Activated naive CD8-positive, alpha-beta T cell treated with anti-CD3 and anti-CD28 coated beads, Interleukin-2, amount 50 U/mL, for 16 hours (primary cell): Measurements from ENCODE around the gene SBNO2.

Experiments used
- DNase-seq: peaks from one replicate; pipeline ENCODE4 v3.0.0-alpha.2; 2020; ENCODE audit warnings: low read depth, low spot score

Gene SBNO2

GRCh38 chr19:1169921-1170885 lies 3.9 kb downstream of the SBNO2 start:
- DNase-seq = no peak

GRCh38 chr19:1169411-1169791 lies 4.7 kb downstream of the SBNO2 start:
- no peak for DNase-seq

GRCh38 chr19:1168572-1169410 lies 5.3 kb downstream of the SBNO2 start:
- DNase-seq = no peak

GRCh38 chr19:1167687-1168571 lies 6.1 kb downstream of the SBNO2 start:
- DNase-seq = no peak

- DNase-seq = no peak
Measured at GRCh38 chr19:1166872-1167573, 7.0 kb downstream of the SBNO2 start.

GRCh38 chr19:1164684-1165531 lies 9.2 kb downstream of the SBNO2 start:
- no peak for DNase-seq

GRCh38 chr19:1163934-1164683 lies 10.0 kb downstream of the SBNO2 start:
- DNase-seq = no peak

GRCh38 chr19:1163283-1163933 lies 10.7 kb downstream of the SBNO2 start:
- DNase-seq = no peak

- no peak for DNase-seq
Measured at GRCh38 chr19:1162404-1163282, 11.4 kb downstream of the SBNO2 start.

GRCh38 chr19:1161716-1162115 lies 12.4 kb downstream of the SBNO2 start:
- no peak for DNase-seq

- DNase-seq = no peak
Measured at GRCh38 chr19:1159864-1160595, 14.0 kb downstream of the SBNO2 start.

GRCh38 chr19:1158885-1159448 lies 15.1 kb downstream of the SBNO2 start:
- DNase-seq = no peak

- DNase-seq = no peak
Measured at GRCh38 chr19:1157931-1158884, 15.9 kb downstream of the SBNO2 start.

- DNase-seq = no peak
Measured at GRCh38 chr19:1156830-1157615, 17.0 kb downstream of the SBNO2 start.

GRCh38 chr19:1156305-1156801 lies 17.7 kb downstream of the SBNO2 start:
- no peak for DNase-seq
